ENCODE results near the gene ZFYVE1.

GRCh38 chr14:72996916-72997315, 30.0 kb downstream of the ZFYVE1 start:
- TF ChIP-seq, protein P1, sequence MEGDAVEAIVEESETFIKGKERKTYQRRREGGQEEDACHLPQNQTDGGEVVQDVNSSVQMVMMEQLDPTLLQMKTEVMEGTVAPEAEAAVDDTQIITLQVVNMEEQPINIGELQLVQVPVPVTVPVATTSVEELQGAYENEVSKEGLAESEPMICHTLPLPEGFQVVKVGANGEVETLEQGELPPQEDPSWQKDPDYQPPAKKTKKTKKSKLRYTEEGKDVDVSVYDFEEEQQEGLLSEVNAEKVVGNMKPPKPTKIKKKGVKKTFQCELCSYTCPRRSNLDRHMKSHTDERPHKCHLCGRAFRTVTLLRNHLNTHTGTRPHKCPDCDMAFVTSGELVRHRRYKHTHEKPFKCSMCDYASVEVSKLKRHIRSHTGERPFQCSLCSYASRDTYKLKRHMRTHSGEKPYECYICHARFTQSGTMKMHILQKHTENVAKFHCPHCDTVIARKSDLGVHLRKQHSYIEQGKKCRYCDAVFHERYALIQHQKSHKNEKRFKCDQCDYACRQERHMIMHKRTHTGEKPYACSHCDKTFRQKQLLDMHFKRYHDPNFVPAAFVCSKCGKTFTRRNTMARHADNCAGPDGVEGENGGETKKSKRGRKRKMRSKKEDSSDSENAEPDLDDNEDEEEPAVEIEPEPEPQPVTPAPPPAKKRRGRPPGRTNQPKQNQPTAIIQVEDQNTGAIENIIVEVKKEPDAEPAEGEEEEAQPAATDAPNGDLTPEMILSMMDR (IDR thresholded peaks at IDR 0.05; ENCODE audit: insufficient read depth, low read length), result no peak
- no peak for TF ChIP-seq POLR2AphosphoS5 (IDR thresholded peaks at IDR 0.05; ENCODE audit: low read depth)
- TF ChIP-seq, protein P2, sequence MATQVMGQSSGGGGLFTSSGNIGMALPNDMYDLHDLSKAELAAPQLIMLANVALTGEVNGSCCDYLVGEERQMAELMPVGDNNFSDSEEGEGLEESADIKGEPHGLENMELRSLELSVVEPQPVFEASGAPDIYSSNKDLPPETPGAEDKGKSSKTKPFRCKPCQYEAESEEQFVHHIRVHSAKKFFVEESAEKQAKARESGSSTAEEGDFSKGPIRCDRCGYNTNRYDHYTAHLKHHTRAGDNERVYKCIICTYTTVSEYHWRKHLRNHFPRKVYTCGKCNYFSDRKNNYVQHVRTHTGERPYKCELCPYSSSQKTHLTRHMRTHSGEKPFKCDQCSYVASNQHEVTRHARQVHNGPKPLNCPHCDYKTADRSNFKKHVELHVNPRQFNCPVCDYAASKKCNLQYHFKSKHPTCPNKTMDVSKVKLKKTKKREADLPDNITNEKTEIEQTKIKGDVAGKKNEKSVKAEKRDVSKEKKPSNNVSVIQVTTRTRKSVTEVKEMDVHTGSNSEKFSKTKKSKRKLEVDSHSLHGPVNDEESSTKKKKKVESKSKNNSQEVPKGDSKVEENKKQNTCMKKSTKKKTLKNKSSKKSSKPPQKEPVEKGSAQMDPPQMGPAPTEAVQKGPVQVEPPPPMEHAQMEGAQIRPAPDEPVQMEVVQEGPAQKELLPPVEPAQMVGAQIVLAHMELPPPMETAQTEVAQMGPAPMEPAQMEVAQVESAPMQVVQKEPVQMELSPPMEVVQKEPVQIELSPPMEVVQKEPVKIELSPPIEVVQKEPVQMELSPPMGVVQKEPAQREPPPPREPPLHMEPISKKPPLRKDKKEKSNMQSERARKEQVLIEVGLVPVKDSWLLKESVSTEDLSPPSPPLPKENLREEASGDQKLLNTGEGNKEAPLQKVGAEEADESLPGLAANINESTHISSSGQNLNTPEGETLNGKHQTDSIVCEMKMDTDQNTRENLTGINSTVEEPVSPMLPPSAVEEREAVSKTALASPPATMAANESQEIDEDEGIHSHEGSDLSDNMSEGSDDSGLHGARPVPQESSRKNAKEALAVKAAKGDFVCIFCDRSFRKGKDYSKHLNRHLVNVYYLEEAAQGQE (IDR thresholded peaks at IDR 0.05; ENCODE audit: insufficient replicate concordance, low read depth), result peak; percentile 63

All from HL-60 (cell line).